GM12864 (cell line): ENCODE measurements around the gene PLPP3.

Source experiments
- DNase-seq: peaks from one replicate; pipeline ENCODE4 v3.0.0-alpha.2; 2011; ENCODE audit warnings: low read depth
- H3K4me3 ChIP-seq: 2 replicates; pipeline ENCODE4 v1.5.1; 2011; ENCODE audit warnings: mild to moderate bottlenecking, low read depth, low read length, control low read depth
- TF ChIP-seq, protein P1 (sequence below): IDR thresholded peaks from 2 replicates; pipeline ENCODE4 v1.5.1; 2011; ENCODE audit warnings: low read depth, mild to moderate bottlenecking, moderate library complexity, low read length, control low read depth, inconsistent platforms; ENCODE audit errors: missing control alignments

PLPP3 gene

DNA sequence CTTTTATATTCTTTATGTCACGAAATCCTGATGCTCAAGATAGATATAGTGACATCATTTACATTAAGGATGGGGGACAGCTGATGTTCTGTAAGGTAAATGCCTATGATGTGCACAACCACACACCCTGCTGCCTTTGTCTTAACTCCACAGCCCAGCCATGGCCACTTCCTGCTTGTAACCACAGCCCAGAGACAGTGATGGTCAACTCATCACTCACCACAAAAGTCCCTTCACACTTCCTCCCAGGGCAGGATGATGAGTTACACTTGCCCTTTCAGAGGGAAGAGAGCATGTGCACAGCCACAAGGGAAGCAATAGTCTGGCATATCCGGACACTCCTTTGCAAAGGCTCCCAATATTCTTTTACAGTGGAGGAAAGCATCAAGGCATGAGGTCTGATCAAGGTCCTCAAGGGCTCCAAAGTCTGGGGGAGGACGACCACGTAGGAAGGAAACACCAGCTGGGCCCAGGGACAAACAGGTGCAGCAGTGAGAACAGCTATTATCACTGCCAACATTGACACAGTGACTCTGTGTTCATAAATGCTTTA lies 53.8 kb downstream of the PLPP3 start:
- DNase-seq, result peak; percentile 70

DNA sequence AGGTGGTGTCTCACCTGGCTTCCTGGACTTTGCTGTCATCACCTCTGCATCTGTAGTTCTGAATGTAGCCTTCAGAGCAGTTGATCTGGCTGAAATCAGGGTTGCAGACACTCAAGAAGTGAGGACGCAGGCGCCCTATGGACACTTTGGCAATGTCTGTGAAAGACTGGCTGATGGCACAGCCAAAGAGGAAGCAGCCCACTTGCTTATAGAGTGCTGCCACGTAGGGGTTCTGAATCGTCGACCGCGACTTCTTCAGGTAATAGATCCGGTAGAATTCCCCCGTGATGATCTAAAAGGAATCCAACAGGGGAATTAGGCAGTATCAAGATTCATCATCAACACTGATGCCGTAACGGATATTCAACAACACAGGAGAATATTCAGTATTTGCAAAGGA lies 55.1 kb downstream of the PLPP3 start:
- H3K4me3 ChIP-seq, result no peak overlapping the region
- TF ChIP-seq, protein P1, sequence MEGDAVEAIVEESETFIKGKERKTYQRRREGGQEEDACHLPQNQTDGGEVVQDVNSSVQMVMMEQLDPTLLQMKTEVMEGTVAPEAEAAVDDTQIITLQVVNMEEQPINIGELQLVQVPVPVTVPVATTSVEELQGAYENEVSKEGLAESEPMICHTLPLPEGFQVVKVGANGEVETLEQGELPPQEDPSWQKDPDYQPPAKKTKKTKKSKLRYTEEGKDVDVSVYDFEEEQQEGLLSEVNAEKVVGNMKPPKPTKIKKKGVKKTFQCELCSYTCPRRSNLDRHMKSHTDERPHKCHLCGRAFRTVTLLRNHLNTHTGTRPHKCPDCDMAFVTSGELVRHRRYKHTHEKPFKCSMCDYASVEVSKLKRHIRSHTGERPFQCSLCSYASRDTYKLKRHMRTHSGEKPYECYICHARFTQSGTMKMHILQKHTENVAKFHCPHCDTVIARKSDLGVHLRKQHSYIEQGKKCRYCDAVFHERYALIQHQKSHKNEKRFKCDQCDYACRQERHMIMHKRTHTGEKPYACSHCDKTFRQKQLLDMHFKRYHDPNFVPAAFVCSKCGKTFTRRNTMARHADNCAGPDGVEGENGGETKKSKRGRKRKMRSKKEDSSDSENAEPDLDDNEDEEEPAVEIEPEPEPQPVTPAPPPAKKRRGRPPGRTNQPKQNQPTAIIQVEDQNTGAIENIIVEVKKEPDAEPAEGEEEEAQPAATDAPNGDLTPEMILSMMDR, result no peak

More for the DNA sequence above, 53.8 kb downstream of the PLPP3 start:
- H3K4me3 ChIP-seq, result no peak overlapping the region
- TF ChIP-seq, protein P1, result no peak

DNA sequence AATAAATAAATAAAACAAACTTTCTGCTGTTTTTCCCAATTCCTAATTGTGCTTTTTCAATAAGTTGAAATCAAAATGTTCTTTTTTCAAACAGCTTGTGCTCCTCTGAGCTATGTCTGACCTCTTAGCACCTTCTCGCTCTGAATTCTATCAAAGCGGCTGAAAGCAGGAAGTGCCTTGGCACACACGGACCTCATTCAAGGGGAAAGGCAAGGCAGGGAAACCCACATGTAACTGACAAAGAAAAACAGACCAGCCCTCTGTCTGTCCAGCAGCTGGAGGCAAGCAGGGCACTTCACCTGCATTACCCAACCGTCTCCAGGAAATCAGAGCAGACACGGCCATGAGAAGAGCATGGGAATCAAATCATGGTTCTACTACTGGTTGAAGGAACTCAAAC lies 56.7 kb downstream of the PLPP3 start:
- no peak overlapping the region for H3K4me3 ChIP-seq
- DNase-seq, result no peak
- TF ChIP-seq, protein P1, result no peak

More for the DNA sequence above, 55.1 kb downstream of the PLPP3 start:
- no peak for DNase-seq

DNA sequence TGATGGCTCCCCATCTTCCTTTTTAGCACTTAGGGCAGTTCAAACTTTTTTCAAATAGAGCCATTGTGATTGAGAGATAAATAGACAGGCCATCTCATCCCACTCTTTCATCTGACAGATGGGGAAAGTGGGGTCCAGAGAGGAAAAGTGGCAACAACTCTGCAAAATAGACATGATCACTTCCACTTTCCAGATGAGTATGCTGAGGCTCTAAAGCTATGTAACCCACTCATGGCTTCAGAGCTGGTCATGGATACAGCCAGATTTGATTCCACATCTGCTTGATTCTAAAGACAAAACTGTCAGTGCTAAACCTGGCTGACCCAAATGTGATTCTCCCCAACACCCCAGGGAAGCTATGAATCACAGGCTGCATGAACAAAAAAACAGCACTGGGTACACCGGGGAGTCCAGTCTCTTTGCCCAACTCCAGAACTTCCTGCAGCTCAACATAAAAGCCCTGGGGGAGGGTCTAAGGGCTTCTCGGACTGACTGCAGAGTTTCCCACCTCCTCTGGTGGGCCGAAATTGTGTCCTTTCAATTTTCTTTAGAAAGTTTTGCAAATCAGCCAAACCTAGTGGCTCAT lies 59.3 kb downstream of the PLPP3 start:
- no peak overlapping the region for H3K4me3 ChIP-seq
- no peak for DNase-seq
- TF ChIP-seq, protein P1, result no peak

DNA sequence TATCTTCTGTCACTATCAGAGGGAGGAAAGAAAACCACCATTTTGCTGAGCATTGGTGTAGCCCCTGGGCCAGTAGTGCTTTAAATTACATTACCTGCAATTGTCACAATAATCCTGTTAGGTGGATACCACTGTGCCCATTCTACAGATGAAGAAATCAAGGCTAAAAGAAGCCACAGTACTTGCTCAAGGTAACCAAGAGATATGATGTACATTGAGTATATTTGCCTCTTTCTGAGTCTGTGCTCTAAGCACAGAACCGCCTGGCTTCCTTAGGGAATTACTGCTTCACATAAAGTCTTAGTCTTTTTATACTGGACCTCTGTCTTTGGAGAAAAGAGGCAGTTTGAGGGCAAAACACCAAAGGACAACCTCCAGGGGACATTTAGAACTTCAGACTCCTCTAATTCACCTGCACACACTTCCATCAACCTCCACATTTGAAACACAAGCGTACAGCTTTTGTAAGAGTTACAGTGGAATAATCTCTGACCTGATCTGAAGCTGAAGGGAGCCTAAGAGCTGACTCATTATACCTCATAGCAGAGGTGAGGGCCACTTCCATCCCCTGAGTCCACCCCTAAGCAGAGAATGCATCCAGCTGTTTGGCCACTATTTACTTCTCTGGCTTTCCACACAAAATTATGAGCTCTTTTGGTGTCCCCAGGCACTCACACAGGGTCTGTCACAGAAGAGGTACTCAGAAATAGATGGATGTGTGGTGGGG lies 61.8 kb downstream of the PLPP3 start:
- TF ChIP-seq, protein P1, result no peak
- no peak for DNase-seq
- H3K4me3 ChIP-seq, result no peak overlapping the region

DNA sequence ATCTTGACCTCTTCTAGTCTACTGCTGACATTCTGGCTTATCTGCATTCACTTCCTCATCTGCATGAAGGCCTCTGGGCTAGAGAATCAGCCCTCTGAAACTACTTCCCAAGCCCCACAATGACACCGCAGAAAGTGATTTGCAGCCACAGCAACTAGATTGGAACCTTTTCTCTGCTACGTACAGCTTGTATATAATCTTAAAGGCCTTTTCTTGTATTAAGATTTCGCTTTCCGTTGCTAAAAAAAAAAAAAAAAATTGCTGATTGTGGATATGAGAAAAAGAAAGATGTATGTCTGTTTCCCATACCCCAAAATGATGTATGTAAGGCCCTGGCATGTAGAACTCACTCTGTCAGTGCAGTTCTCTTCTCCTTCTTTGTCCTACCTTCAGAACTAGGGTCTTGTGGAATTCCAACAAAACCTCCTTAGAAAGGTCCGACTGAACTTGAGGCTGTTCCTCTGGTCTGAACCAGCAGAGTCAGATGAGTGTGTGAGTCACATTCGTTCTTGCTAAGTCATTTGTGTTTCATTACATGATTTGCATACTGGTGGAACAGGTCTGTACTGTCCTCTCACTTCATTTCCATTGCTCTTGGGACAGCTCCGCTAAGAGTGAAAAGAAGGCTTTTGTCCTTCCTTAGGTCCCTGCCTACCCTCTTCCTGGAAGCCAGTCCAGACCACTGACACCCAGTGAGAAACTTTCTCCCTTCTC lies 62.7 kb downstream of the PLPP3 start:
- peak; percentile 70 for DNase-seq
- H3K4me3 ChIP-seq, result no peak overlapping the region
- TF ChIP-seq, protein P1, result no peak
